D341Med (cell line): ENCODE data around the gene NEURL1.

Experiments
- DNase-seq: peaks from one replicate; pipeline ENCODE4 v3.0.0; 2012; ENCODE audit warnings: low spot score

NEURL1 gene

GRCh38 chr10:103493362-103493915, at the start of gene NEURL1:
Gene NEURL1, plus strand, starts transcription at chr10:103493705. Its CDS starts 683 bp downstream, at chr10:103494388.
- DNase-seq: peak; percentile 52

DNA sequence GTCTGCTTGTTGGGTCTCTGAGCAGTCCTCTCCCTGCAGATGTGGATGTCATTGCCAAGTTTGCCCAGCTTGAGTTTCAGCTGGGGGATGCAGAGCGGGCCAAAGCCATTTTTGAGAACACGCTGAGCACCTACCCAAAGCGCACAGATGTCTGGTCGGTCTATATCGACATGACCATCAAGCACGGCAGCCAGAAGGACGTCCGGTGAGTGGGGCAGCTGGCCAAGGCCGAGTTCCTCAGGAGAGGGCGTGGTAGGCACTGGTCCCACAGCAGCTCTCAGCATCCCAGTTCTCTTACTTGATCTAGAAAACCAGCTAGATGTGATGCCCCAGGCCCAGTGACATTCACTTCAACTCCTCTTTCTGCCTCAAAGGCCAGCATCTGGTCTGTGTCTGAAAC, 49.0 kb upstream of the NEURL1 start:
- DNase-seq: no peak

GRCh38 chr10:103445366-103445765, 48.1 kb upstream of the NEURL1 start:
- DNase-seq: no peak

GRCh38 chr10:103445767-103446567, 47.5 kb upstream of the NEURL1 start:
- DNase-seq: no peak

DNA sequence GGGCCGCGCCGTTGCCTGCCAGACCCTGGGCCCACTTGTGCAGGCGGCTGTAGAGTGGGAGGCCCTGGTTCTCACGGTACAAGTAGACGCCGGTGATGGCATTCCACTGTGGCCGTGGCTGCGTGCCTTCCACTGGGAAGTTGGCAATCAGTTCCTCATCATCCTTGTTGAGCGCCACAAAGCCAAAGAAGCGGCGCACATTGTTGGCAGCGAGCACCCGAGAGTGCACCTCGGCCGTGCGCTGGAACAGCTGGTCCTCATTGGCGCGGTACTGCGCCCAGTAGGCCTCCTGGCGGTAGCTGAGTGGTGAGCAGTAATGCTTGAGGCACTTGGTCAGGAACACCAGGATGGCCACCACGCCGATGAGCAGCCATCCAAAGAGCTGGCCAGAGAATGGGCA, 46.3 kb upstream of the NEURL1 start:
- no peak for DNase-seq

DNA sequence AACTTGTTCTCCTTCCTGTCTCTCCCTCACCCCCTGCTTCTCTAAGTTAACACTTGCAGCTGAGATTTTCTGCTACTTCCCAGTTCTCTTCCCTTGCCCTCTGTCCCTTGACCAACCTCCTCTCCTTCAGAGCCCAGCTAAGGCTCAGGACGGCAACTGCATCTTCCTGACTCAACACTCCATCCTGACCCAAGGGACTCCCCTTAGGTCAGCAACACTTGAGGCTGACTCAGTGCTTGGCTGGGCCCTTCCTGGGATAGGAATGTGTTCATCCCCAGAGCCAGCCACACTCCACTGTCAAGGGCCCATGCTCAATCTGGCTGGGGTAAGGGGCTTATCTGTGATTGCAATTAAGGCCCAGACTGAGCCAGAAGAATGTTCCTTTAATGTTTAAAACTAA, 44.8 kb upstream of the NEURL1 start:
- no peak for DNase-seq

DNA sequence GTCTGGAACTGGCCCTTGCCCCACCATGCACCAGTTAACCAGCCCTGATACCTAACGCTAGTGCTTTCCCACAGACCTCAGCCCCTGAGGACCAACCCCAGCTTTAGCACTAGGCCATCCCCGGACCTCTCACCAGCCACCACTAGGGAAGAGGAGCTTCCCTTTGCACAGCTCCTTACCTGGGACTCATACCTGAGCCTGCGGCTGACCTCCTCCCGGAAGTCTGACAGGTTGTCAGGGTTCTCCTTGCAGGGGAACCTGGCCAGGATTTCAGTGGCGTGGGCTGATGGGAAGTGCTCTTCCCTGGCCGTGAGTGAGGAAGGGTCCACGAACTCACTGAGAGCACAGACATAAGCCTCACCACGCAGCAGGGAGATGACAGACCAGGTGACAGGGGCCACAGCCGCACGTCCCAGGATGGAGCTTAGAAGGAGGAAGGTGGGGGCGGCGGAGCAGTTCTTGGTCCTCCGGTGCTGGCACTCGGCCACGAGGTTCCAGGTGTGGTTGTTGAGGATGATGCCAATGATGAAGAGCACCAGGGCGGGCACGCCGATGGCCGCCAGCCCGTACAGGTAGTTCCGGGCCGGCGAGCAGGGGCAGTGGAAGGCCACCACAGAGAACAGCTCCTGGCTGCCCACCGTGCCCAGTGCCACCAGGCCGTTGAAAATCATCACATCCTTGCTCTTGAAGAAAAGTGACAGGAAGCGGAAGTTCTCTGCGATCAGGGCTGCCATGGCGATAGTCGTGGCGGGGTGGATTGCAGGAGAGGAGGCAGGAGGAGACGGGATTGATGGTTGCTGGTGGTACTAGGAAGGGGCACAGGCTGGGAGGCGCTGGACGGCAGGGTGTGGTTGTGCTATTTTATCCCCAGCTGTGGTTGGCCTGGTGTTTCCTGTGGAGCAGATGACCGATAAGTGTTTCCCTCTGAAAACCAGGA, 44.0 kb upstream of the NEURL1 start:
- DNase-seq: no peak

- no peak for DNase-seq
These were observed 43.3 kb upstream of the NEURL1 start for GRCh38 chr10:103450201-103450695.

GRCh38 chr10:103451091-103451813, 42.3 kb upstream of the NEURL1 start:
- DNase-seq: no peak

DNA sequence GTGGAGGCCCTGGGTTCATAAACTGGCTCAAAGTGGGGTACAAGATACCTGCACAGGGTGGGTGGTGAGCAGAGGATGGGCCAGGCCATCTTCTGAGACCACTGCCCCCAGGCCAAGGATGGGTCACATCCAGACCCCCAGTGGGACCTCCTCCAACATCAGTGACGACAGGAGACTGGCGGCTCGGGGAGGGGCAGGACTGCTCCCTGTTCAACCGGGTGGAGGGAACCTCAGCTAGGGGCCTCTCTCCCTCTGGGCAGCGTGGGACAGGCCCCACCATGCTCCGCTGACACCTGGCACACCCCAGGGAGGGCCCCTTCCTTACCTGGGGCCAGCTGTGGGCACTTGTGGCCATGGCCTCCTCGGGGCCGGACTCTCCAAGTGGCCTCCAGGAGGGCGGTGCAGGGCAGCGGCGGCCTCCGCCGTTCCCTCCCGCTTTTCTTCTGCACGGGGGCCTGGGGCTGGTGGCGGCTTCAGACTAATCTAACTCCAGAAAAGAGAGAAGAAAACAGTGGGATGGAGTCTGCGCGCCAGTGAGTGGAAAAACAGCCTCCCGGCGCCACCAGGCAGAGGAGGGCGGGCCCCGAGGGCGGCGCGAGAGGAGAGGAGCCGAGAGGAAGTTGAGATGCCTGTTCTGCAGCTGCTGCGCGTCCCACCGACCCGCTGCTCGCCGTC, 41.5 kb upstream of the NEURL1 start, which contains the start of gene CALHM2:
TSS of gene CALHM2 (minus strand) at position 540 of the 675 bp plus-strand sequence. CDS start 2,429 bp downstream, outside the sequence.
- DNase-seq: peak; percentile 49

- no peak for DNase-seq
These were observed 40.8 kb upstream of the NEURL1 start for GRCh38 chr10:103452506-103453230.

DNA sequence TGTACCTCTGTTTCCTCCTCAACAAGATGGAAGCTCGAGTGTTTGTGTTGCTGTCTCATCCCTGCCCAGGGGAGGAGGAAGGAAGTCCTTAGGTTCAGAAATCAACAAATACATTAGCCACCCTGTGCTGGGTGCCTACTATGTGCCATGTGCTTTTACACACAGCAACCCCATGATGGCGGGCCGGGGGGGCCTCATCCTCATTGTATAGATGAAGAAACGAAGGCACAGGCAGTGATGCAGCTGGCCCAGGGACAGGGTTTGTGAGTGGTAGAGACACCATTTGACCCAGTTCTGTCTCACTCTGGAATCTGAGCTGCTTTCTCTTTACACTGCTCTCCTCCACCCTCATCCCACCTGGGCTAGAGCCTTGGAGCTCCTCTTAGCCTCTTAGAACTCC, 39.5 kb upstream of the NEURL1 start:
- DNase-seq: no peak

DNA sequence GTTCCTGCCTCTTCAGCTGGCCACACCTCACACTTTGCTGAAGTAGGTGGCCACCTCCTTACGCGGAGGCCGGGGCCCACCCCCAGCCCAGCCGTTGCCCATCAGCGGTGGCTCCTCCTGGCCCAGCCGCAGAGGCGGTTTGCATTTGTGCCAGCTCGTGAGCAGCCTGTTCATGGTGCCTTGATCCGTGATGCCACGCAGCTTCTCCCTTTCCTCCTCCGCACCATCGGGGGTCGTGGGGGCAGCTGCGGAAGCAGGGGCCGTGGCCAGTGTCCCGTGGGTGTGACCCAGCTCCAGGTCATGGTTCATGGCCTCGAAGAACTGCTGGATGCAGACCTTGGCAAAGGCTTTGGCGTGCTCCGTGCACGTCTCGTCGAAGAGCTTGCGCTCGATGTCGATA, 38.3 kb upstream of the NEURL1 start:
- no peak for DNase-seq

- DNase-seq: no peak
These were observed 37.3 kb upstream of the NEURL1 start for GRCh38 chr10:103456074-103456660.

- DNase-seq: no peak
These were observed 36.3 kb upstream of the NEURL1 start for GRCh38 chr10:103457176-103457712.

GRCh38 chr10:103457896-103458583, 35.5 kb upstream of the NEURL1 start:
- no peak for DNase-seq

- no peak for DNase-seq
These were observed 34.8 kb upstream of the NEURL1 start, which contains the start of gene CALHM1 for GRCh38 chr10:103458720-103459119. Gene CALHM1, minus strand, starts transcription at chr10:103458900. Its CDS starts 149 bp downstream, at chr10:103458751.

- no peak for DNase-seq
These were observed 33.9 kb upstream of the NEURL1 start for GRCh38 chr10:103459615-103460014.

- no peak for DNase-seq
These were observed 30.0 kb upstream of the NEURL1 start for GRCh38 chr10:103463499-103463898.
